Measurements from ENCODE around the gene ATP2B3. TPM values are rescaled to one million over a fixed set of nuclear protein-coding genes. Genes with fewer than 3 reads are reported as not detected.

The ATP2B3 gene
- total and polyA plus RNA-seq, 2 experiments from 2014 or later, result 0.17 TPM; not detected in 1

GRCh38 chrX:153547195-153547594 is 29.8 kb downstream of the ATP2B3 start:
- H3K9me2 ChIP-seq (ENCODE audit: insufficient read depth), result no peaks in the 10 kb centered on the region
- no peak overlapping the region for H3K4me2 ChIP-seq
- H3K4me1 ChIP-seq (ENCODE audit: insufficient read depth), result no peaks in the 10 kb centered on the region
- Mint-ChIP-seq H3K27ac (no peak overlapping the region), H3K4me1 (no peaks in the 10 kb centered on the region), H3K9me3 (no peaks in the 10 kb centered on the region), H3K36me3 (ENCODE audit: low read depth) (no peaks in the 10 kb centered on the region), H3K4me3 (no peak overlapping the region), H3K27me3 (ENCODE audit: insufficient read depth, low read depth, poor library complexity) (peaks cover 2% of the 10 kb centered on the region)
- no peak for ATAC-seq
- TF ChIP-seq NANOG (IDR thresholded peaks at IDR 0.05; ENCODE audit: borderline replicate concordance) (no peak), JUNB (IDR thresholded peaks at IDR 0.05; ENCODE audit: unreplicated experiment) (no peak), EZH2phosphoT487 (IDR thresholded peaks at IDR 0.05; ENCODE audit: unreplicated experiment) (no peak), ETS1 (IDR thresholded peaks at IDR 0.05) (no peak), POLR2AphosphoS5 (IDR thresholded peaks at IDR 0.05; ENCODE audit: low read depth) (no peak), EZH2 (IDR thresholded peaks at IDR 0.05; ENCODE audit: low read depth, unreplicated experiment) (no peak), CREB1 (CRISPR knock-in tag; IDR thresholded peaks at IDR 0.05; ENCODE audit: low read depth) (no peak)
- TF ChIP-seq, protein P1, sequence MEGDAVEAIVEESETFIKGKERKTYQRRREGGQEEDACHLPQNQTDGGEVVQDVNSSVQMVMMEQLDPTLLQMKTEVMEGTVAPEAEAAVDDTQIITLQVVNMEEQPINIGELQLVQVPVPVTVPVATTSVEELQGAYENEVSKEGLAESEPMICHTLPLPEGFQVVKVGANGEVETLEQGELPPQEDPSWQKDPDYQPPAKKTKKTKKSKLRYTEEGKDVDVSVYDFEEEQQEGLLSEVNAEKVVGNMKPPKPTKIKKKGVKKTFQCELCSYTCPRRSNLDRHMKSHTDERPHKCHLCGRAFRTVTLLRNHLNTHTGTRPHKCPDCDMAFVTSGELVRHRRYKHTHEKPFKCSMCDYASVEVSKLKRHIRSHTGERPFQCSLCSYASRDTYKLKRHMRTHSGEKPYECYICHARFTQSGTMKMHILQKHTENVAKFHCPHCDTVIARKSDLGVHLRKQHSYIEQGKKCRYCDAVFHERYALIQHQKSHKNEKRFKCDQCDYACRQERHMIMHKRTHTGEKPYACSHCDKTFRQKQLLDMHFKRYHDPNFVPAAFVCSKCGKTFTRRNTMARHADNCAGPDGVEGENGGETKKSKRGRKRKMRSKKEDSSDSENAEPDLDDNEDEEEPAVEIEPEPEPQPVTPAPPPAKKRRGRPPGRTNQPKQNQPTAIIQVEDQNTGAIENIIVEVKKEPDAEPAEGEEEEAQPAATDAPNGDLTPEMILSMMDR (conservative IDR thresholded peaks at IDR 0.05; ENCODE audit: low read depth in 2 of 2), result no peak
- TF ChIP-seq, protein P2, sequence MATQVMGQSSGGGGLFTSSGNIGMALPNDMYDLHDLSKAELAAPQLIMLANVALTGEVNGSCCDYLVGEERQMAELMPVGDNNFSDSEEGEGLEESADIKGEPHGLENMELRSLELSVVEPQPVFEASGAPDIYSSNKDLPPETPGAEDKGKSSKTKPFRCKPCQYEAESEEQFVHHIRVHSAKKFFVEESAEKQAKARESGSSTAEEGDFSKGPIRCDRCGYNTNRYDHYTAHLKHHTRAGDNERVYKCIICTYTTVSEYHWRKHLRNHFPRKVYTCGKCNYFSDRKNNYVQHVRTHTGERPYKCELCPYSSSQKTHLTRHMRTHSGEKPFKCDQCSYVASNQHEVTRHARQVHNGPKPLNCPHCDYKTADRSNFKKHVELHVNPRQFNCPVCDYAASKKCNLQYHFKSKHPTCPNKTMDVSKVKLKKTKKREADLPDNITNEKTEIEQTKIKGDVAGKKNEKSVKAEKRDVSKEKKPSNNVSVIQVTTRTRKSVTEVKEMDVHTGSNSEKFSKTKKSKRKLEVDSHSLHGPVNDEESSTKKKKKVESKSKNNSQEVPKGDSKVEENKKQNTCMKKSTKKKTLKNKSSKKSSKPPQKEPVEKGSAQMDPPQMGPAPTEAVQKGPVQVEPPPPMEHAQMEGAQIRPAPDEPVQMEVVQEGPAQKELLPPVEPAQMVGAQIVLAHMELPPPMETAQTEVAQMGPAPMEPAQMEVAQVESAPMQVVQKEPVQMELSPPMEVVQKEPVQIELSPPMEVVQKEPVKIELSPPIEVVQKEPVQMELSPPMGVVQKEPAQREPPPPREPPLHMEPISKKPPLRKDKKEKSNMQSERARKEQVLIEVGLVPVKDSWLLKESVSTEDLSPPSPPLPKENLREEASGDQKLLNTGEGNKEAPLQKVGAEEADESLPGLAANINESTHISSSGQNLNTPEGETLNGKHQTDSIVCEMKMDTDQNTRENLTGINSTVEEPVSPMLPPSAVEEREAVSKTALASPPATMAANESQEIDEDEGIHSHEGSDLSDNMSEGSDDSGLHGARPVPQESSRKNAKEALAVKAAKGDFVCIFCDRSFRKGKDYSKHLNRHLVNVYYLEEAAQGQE (IDR thresholded peaks at IDR 0.05; ENCODE audit: unreplicated experiment), result no peak
- no peak overlapping the region for H3K4me3 ChIP-seq
- no peak overlapping the region for H2AFZ ChIP-seq
- H3F3A ChIP-seq (replicated peaks; ENCODE audit: low read depth), result no peaks in the 10 kb centered on the region
- no peak overlapping the region for H3K27ac ChIP-seq (ENCODE audit: low read depth)
- H4K20me1 ChIP-seq (replicated peaks; ENCODE audit: insufficient read depth), result no peaks in the 10 kb centered on the region
- no peak for DNase-seq (ENCODE audit: low spot score)
- H3K36me3 ChIP-seq (ENCODE audit: insufficient read depth), result no peaks in the 10 kb centered on the region
- no peaks in the 10 kb centered on the region for H3K79me2 ChIP-seq (replicated peaks; ENCODE audit: insufficient read depth)
- no peaks in the 10 kb centered on the region for H3K27me3 ChIP-seq (ENCODE audit: insufficient read depth)

DNA sequence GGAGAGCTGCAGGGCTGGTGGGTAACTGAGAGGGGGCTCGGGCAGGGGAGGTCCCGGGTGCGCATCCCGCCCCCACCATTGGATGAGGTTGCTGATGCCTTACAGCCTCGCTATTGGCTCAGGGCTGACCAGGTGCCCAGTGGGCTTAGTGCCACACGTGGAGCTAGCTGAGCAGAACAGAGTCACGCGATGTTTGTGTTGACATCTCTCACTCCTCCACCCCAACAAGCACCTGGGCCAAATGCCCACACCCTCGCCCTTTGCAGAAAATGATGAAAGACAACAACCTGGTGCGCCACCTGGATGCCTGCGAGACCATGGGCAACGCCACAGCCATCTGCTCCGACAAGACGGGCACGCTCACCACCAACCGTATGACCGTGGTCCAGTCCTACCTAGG is 31.8 kb downstream of the ATP2B3 start:
- no peak for DNase-seq (ENCODE audit: low spot score)
- H3K27me3 Mint-ChIP-seq (ENCODE audit: insufficient read depth, low read depth, poor library complexity), result peaks cover 2% of the 10 kb centered on the region
- H3K4me2 ChIP-seq, result no peak overlapping the region
- H3K4me3 Mint-ChIP-seq, result no peak overlapping the region
- H3K9me2 ChIP-seq (ENCODE audit: insufficient read depth), result no peaks in the 10 kb centered on the region
- no peak overlapping the region for H3K27ac Mint-ChIP-seq
- no peaks in the 10 kb centered on the region for H3K36me3 Mint-ChIP-seq (ENCODE audit: low read depth)
- no peaks in the 10 kb centered on the region for H3K79me2 ChIP-seq (replicated peaks; ENCODE audit: insufficient read depth)
- no peak for ATAC-seq
- H3K4me1 Mint-ChIP-seq, result no peaks in the 10 kb centered on the region
- H3K9me3 Mint-ChIP-seq, result no peaks in the 10 kb centered on the region
- H3K36me3 ChIP-seq (ENCODE audit: insufficient read depth), result no peaks in the 10 kb centered on the region
- H4K20me1 ChIP-seq (replicated peaks; ENCODE audit: insufficient read depth), result no peaks in the 10 kb centered on the region
- no peak overlapping the region for H3K4me3 ChIP-seq
- no peaks in the 10 kb centered on the region for H3K27me3 ChIP-seq (ENCODE audit: insufficient read depth)
- H3K27ac ChIP-seq (ENCODE audit: low read depth), result no peak overlapping the region
- H3K4me1 ChIP-seq (ENCODE audit: insufficient read depth), result no peaks in the 10 kb centered on the region
- H3F3A ChIP-seq (replicated peaks; ENCODE audit: low read depth), result no peaks in the 10 kb centered on the region
- no peak overlapping the region for H2AFZ ChIP-seq
- no peak for TF ChIP-seq EZH2phosphoT487 (IDR thresholded peaks at IDR 0.05; ENCODE audit: unreplicated experiment)
- TF ChIP-seq POLR2AphosphoS5 (IDR thresholded peaks at IDR 0.05; ENCODE audit: low read depth), result no peak
- no peak for TF ChIP-seq ETS1 (IDR thresholded peaks at IDR 0.05)
- no peak for TF ChIP-seq ZNF114 (CRISPR knock-in tag; IDR thresholded peaks at IDR 0.05)
- TF ChIP-seq JUNB (IDR thresholded peaks at IDR 0.05; ENCODE audit: unreplicated experiment), result no peak
- TF ChIP-seq EZH2 (IDR thresholded peaks at IDR 0.05; ENCODE audit: low read depth, unreplicated experiment), result no peak

Data from GM23338 (cell line).